Endodermal cell (in vitro differentiated cells): ENCODE results near the gene GPN3. TPM values are rescaled to one million over a fixed set of nuclear protein-coding genes. Genes with fewer than 3 reads are reported as not detected.

Experiments
- DNase-seq: peaks from one replicate; pipeline ENCODE4 v3.0.0-alpha.2; 2017
- H3K27ac ChIP-seq: 2 replicates; pipeline ENCODE4 v1.5.1; 2013; ENCODE audit warnings: mild to moderate bottlenecking, low read depth, low read length, moderate library complexity
- H3K27me3 ChIP-seq: 2 replicates; pipeline ENCODE4 v1.6.1; 2013; ENCODE audit warnings: mild to moderate bottlenecking, low read length, moderate library complexity; ENCODE audit not compliant: insufficient read depth, control insufficient read depth, poor library complexity, severe bottlenecking
- H3K36me3 ChIP-seq: 2 replicates; pipeline ENCODE4 v1.7.0; 2013; ENCODE audit warnings: mild to moderate bottlenecking, low read length, moderate library complexity; ENCODE audit not compliant: control insufficient read depth, insufficient read depth
- H3K4me1 ChIP-seq: one replicate; pipeline ENCODE4 v1.7.0; 2013; ENCODE audit warnings: low read length; ENCODE audit not compliant: control insufficient read depth, insufficient read depth
- H3K4me3 ChIP-seq: 2 replicates; pipeline ENCODE4 v1.5.1; 2013; ENCODE audit warnings: mild to moderate bottlenecking, low read length, moderate library complexity
- H3K9ac ChIP-seq: 2 replicates; pipeline ENCODE4 v1.6.1; 2013; ENCODE audit warnings: mild to moderate bottlenecking, low read length, moderate library complexity; ENCODE audit not compliant: poor library complexity, severe bottlenecking; ENCODE audit errors: extremely low read depth
- H3K9me3 ChIP-seq: 2 replicates; pipeline ENCODE4 v1.6.1; 2013; ENCODE audit warnings: mild to moderate bottlenecking, low read length, moderate library complexity; ENCODE audit not compliant: control insufficient read depth
- H3K27ac Mint-ChIP-seq: 2 replicates; pipeline ENCODE4 v1.8.0; 2020; ENCODE audit warnings: mixed read lengths
- H3K27me3 Mint-ChIP-seq: 2 replicates; pipeline ENCODE4 v1.8.0; 2021; ENCODE audit warnings: mild to moderate bottlenecking, mixed read lengths; ENCODE audit not compliant: insufficient read depth
- H3K36me3 Mint-ChIP-seq: 2 replicates; pipeline ENCODE4 v1.8.0; 2020; ENCODE audit warnings: low read depth, mixed read lengths
- H3K4me1 Mint-ChIP-seq: 2 replicates; pipeline ENCODE4 v1.8.0; 2020; ENCODE audit warnings: mixed read lengths
- H3K4me3 Mint-ChIP-seq: 2 replicates; pipeline ENCODE4 v1.8.0; 2020; ENCODE audit warnings: mild to moderate bottlenecking, moderate library complexity, mixed read lengths
- H3K9me3 Mint-ChIP-seq: 2 replicates; pipeline ENCODE4 v1.8.0; 2020; ENCODE audit warnings: mild to moderate bottlenecking, mixed read lengths
- CTCF ChIP-seq: fragments of 200-600 bp; sonication (generic); conservative IDR thresholded peaks from 2 replicates; pipeline ENCODE4 v1.5.0; 2021; ENCODE audit warnings: antibody characterized with exemption, mild to moderate bottlenecking
- WGBS, 2 experiments: methylation state at CpG; one replicate each; pipeline versions ENCODE4 v1.1.5 to v1.1.7; 2013; ENCODE audit warnings: missing lambda C conversion rate in 2 of 2, mixed read lengths in 1 of 2; ENCODE audit not compliant: insufficient coverage in 1 of 2, insufficient read length in 1 of 2; 5-methylcytosine and 5-hydroxymethylcytosine counted together
- total RNA-seq, 2 donors: library from RNA; stranded (reverse); fragmentation: NEBNext Ultra II Directional in 1 of 2; extraction: Animal tissue kit (Norgen Biotek cat#: 25700) in 1 of 2; gene quantifications; 2 replicates in 1 of 2; 3 replicates in 1 of 2; pipeline ENCODE4 v1.2.1, GENCODE V29; 2021

Gene GPN3
- total RNA-seq, 2 donors from 2014 or later = 40.8 to 50.7 TPM

GRCh38 chr12:110458756-110459155, 9.3 kb downstream of the GPN3 start:
- H3K27ac ChIP-seq = no peak overlapping the region
- H3K4me1 ChIP-seq = no peaks in the 10 kb centered on the region
- H3K9me3 ChIP-seq = no peaks in the 10 kb centered on the region
- H3K27ac Mint-ChIP-seq = no peak overlapping the region
- H3K36me3 ChIP-seq = peaks cover 51% of the 10 kb centered on the region
- H3K36me3 Mint-ChIP-seq = peaks cover 48% of the 10 kb centered on the region
- no peak for DNase-seq
- TF ChIP-seq CTCF = no peak
- H3K4me1 Mint-ChIP-seq = no peaks in the 10 kb centered on the region
- H3K9ac ChIP-seq = no peak overlapping the region
- 91 to 93% methylated on average over 2 to 3 of the region's 4 CpGs for WGBS, 2 experiments
- no peaks in the 10 kb centered on the region for H3K27me3 Mint-ChIP-seq
- H3K4me3 ChIP-seq = no peak overlapping the region
- no peaks in the 10 kb centered on the region for H3K27me3 ChIP-seq
- H3K4me3 Mint-ChIP-seq = no peak overlapping the region
- no peaks in the 10 kb centered on the region for H3K9me3 Mint-ChIP-seq

- Mint-ChIP-seq H3K36me3 (peaks cover 38% of the 10 kb centered on the region), H3K27me3 (no peaks in the 10 kb centered on the region), H3K4me3 (no peak overlapping the region), H3K4me1 (peaks cover 8% of the 10 kb centered on the region), H3K9me3 (no peaks in the 10 kb centered on the region), H3K27ac (no peak overlapping the region)
- Histone ChIP-seq H3K4me3 (no peak overlapping the region), H3K27ac (no peak overlapping the region), H3K9ac (no peak overlapping the region), H3K9me3 (no peaks in the 10 kb centered on the region), H3K36me3 (peaks cover 46% of the 10 kb centered on the region), H3K27me3 (no peaks in the 10 kb centered on the region), H3K4me1 (no peaks in the 10 kb centered on the region)
- WGBS, 2 experiments = 92 to 94% methylated on average over 2 to 4 of the region's 4 CpGs
- no peak for TF ChIP-seq CTCF
- no peak for DNase-seq
Measured at GRCh38 chr12:110453569-110454296, 14.3 kb downstream of the GPN3 start.

GRCh38 chr12:110451263-110451662, 16.8 kb downstream of the GPN3 start:
- no peak for TF ChIP-seq CTCF
- Histone ChIP-seq H3K9me3 (no peaks in the 10 kb centered on the region), H3K9ac (no peak overlapping the region), H3K4me1 (no peaks in the 10 kb centered on the region), H3K27ac (no peak overlapping the region), H3K36me3 (peaks cover 61% of the 10 kb centered on the region), H3K4me3 (no peak overlapping the region), H3K27me3 (no peaks in the 10 kb centered on the region)
- H3K9me3 Mint-ChIP-seq = no peaks in the 10 kb centered on the region
- no peak for DNase-seq
- H3K27me3 Mint-ChIP-seq = no peaks in the 10 kb centered on the region
- peaks cover 45% of the 10 kb centered on the region for H3K36me3 Mint-ChIP-seq
- H3K4me3 Mint-ChIP-seq = no peak overlapping the region
- peaks cover 8% of the 10 kb centered on the region for H3K4me1 Mint-ChIP-seq
- no peak overlapping the region for H3K27ac Mint-ChIP-seq
- WGBS, 2 experiments = 97 to 100% methylated on average over 1 of the region's 1 CpG
